ENCODE results near the gene RARA.
"Not testable (repeated sequence)": the region's sequence is repeated elsewhere in the genome, so short reads cannot be mapped to it uniquely, and the experiment has no call there.

RARA gene

DNA sequence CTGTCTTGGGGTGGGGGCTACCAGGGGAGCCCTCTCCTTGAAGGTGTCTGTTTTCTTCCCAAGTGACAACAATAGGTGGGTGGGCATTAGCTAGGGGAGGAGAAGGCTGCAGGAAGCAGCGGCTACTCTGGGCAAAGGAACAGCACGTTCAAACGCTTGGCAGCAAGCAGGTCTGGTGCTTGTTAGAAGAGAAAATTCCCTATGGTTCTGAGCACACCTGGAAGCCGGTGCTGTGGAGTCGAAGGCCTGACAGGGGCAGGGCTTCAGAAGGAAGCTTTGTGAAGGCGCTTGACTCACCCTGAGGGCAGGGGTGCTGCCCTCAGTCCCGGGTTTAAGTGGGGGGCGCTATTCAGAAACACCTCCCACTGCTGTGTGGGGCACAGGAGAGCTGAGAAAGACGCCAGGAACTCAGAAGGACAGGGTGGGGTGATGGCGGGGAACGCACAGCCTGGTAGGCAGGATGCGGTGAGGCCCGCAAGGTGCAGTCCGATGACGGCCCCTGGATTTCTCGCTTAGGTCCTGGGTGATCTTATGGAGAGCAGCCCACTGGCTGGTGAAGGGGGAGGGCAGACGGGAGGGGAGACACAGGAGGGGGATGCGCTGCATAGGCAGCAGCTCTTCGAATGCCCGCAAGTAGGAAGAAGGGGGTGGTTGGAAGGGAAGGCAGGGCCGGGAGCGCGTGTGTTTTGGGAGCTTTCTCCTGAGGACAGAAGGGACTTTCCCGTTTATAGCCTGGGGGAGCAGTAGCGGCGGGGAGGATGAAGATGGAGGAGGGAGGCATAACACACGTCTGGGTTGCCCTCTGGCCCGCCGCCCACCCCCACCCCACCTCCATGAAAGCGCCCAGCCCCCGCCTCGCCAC lies 52.3 kb downstream of the RARA start:
- DNase-seq, result no peak

DNA sequence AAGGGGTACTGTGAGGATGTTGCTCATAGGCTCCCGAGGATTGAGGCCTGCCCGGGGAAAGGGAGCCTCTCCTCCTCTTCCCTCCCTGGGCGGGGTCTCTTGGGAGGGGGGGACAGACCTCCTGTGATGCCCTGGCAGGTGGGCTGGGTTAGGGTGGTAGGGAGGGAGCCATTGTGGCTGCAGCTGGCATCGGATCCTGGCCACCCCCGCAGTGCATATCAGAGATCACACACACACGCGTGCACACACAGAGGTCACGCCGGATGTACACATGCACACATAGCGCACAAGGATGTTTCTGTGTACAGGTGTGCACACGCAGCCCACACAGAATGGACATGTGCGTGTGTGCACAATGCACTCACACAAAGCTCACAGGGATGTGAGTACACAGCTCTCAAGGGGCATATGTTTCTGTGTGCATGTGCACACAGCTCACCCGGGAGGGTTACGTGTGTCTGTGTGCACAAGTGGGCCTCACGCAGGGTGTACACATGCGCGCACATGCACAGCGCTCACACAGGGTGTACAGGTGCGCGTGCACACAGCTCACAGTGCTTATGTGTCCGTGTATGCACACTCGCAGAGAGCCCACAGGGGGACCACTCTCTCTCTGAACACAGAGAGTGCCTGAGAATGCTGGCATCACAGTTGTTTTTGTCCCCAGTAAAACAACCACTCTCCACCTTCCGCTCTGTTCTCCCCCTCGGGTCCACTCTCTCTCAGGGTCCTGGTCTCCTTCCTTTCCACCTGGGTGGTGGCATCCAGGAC lies 53.1 kb downstream of the RARA start:
- DNase-seq, result no peak

DNA sequence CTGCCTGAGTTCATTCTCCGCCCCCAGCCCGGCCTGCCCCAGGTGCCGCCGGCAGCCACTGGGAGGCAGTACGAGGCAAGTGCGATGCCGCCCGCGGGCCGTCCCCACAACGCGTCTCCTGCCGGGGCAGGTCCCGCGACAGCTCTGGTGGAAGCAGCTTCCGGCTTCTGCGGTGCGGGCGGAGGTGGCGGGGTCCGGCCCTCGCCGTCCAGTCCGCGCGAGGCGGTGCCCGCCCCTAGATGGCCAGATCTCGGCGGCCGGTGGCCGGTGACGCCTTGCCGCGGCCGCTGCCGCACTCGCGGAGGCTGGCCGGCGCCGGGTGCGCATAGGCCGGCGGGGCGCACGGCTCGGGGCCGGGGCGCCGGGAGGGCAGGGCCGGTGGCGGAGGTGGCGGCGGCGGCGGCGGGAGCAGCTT lies 53.7 kb downstream of the RARA start:
- peak; percentile 41 for DNase-seq

DNA sequence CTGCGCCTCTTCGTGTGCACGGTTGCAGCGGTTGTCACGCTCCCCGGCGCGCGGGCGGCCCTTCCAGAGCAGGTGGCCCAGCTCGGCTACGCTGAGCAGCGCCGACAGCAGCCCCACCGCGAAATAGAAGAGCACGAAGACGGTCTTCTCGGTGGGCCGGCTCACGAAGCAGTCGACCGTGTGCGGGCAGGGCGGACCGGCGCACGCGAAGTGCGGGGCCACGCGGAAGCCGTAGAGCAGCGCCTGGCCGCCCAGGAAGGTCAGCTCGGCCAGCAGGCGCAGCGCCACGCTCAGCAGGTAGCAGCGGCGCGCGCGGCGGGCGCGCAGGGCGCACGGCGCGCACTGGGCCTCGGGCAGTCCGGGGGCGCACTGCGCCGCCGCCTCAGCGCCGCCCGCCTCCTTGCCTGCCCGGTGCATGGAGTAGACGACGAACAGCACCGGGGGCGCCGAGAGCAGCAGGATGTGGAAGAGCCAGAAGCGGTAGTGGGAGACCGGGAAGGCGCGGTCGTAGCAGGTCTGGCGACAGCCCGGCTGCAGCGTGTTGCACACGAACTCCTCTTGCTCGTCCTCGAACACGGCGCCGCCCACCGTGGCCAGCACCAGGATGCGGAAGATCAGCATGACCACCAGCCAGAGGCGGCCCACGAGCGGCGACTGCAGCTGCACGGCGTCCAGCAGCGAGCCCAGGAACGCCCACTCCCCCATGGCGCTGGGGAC lies 54.3 kb downstream of the RARA start:
- no peak for DNase-seq

DNA sequence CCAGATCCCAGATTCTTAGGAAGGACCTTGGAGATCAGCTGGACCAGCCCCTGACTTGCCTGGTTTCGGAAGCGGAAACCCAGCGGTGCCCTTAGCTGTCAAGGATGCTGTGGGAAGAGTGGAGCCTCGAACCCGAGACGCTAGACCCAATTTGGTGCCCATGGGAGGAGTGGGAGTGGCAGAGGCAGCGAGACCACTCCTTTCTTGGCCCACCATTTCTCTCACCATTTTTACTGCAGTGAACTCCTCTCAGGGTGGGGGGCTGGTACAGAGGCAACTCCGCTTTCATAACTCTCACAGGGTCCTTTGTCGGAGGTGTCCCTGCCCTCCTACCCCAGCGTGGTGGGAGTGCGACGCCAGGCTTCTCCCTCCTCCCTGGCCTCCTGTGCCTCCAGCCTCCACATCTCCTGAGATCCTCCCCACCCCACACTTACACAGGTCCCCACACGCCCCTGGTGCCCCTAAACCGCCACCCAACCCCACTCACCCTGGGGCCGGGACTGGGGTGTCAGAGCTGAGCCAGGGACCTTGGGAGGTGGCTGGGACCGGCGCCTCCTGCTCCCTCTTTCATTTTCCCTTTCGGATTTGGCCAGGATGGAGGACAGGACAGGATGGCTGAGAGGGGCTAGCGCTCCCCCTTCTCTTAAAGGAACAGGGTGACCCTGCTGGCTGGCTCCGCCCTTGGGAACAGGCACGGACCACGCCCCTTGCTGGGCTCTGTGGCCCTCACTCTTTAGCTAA lies 55.3 kb downstream of the RARA start, which contains the start of gene GJD3:
TSS of gene GJD3 (minus strand) at position 617 of the 741 bp plus-strand sequence. CDS start 922 bp downstream, outside the sequence.
- DNase-seq, result no peak

DNA sequence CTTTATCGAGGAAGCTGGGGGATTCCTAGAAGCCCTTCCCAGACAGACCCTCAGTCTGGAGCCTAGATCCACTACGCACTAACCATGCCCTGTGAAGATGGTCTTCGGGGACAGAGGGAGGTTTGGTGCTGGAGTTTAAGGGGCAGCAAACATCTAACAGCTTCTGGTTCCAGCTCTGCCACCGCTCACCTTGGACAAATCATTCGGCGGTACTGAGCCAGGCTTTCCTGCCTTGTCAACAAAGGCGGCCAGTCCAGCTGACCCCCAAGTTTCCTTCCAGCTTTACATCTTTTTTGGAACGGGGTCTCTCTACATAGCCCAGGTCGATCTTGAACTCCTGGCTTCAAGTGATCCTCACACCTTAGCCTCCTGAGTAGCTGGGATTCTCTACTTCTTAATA lies 55.9 kb downstream of the RARA start:
- no peak for DNase-seq

DNA sequence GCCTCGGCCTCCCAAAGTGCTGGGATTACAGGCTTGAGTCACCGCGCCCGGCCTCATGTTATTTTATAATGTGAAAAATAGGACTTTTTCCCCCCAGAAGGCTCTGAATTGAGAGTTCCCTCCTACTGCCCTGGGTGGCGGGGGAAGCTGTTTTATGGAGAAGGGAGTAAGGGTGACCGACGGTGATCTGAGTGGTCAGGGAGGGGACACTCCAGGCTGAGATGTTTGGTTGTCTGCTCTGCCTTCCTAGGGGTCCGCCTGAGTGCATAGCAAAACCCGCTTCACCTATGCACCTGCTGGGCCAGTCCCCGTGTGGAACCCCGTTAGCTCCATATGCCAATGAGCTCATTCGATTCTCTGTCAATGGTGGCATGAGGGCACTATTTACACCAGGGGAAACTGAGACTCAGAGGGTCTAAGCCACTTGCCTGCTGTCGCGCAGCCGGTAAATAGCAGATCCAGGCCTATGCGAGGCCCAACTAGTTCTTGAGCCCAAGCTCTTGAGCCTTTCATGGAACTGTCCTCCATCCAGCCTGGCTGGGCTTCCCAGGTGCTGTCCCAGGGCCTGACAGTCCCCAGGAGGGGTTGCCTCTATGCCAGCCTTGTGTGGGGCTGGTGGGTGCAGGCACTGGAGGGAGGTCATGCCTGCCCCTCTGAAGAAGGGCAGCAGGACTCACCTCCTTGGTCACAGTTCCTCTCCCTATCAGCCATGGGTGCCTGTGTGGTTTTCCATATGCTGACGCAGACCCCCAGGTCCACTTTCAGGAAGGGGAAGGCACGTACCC lies 57.3 kb downstream of the RARA start:
- no peak for DNase-seq

DNA sequence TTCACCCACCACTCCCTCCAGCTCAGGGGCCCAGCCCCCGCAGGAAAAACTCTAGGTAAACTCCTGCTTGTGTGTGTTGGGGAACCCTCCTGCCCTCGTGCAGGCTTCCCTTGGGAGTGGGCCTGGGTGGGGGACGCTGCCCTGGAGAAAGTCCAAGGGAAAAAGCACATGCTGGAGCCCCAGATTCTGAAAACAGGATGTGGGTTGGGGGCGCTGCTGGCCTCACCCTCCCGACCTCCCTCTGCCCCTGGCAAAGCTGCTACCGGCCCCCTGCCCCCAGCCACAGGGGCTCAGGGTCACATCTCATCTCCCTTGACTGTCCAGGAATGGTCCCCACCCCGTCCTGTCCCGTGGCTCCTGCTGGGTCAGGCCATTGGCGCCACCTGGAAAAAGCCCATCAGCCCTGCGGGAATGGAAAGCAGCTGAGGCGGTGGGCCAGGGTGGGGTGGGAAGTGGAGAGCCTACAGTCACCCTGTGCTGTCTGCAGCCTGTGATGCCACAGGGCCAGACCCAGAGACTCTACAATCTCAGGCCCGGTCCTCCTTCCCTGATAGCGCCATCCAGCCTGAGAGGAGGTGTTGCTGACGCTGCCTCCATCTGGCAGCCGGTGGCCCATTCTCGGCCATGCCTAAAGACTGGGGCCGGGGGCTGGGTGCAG lies 58.0 kb downstream of the RARA start:
- no peak for DNase-seq

DNA sequence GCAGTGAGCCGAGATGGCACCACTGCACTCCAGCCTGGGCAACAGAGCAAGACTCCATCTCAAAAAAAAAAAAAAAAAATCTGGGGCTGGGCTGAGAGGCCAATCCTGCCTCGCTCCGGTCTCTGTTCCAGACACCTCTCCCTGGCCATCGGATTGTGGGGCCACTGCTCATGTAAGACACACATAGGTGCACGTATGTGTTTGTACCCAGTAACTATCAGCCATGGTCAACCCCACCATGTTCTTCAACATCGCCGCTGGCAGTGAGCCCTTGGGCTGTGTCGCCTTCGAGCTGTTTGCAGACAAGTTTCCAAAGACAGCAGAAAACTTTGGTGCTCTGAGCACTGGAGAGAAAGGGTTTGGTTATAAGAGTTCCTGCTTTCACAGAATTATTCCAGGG lies 58.7 kb downstream of the RARA start:
- DNase-seq, result not testable (repeated sequence)

DNA sequence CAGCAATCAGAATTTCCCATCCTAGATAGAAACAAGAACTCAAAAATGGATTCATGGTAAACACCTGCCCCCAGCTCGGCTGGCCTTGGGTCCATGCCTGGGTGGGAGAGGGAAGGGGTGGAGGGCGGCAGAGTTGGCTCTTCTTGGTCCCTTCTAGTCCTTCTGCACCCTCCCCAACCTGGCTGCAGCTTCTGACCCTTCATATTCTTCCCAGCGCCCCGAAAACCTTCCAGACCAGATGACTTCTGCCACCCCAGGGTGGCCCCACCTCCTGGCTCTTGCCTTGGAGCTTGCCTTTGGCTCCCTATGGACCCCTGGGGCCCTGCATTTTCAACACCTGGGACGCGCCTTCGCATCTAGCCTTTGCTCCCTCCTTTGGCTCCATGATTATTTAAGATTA lies 60.9 kb downstream of the RARA start:
- DNase-seq, result no peak

DNA sequence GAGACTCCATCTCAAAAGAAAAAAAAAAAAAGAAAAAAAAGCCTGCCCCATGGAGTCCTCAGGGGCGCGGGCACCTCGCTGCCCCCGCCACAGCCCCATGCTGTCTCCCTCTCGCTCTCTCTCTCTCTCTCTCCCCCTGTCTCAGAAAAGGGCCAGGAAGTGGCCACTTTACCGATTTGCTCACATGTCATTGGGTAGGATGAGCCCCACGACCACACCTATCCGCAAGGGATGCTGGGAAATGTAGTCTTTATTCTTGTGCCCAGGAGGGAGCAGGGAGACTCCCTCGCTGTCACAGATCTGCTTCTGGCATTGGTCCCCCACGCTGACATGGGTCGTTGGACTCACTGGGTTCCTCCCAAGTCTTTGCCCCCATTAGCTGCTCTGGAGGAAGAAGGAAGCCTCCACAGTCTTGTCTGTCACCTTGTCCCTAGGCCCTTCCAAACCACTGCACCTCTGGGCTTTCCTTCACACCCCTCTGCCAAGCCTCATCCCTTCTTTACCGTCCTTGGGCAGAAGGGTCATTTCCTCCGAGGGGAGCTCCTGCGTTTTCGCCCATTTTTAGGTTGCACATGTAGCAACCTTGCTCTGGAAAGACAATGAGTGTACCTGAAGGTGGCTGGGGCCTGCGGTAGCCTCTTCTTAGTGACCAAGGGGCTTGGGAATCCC lies 62.4 kb downstream of the RARA start:
- DNase-seq, result no peak

DNA sequence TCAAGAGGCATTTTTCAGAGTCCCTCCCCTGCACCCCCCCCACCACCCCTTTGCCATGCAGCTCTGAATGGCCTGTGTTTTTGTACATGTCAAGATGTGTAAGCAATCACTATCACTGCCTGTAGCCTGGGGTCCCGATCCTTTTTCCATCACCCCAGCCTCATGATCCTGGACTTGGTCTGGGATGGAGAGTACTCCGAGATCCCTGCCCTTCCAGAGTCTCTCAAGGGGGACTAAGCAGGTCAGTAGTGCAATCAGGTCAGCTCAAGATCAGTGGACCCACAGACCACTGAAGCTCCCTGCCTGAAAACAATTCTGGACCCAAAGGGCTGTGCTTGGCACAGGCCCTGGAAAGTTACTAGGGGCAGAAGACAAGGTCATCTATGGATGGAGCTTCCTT lies 63.1 kb downstream of the RARA start:
- DNase-seq, result no peak

DNA sequence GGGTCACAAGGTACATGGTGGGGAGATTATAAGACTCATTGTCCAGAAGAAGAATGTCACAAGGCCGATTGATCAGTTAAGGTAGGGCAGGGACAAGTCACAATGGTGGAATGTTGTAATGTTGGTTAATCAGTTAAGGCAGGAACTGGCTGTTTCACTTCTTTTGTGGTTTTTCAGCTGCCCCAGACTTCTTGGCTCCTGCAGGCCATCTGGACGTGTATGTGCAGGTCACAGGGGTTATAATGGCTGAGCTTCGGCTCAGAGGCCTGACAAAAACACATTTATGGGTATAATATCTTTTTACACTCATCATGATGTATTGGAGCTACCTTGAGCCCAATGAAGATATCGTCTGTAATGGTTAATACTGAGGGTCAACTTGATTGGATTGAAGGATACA lies 63.7 kb downstream of the RARA start:
- DNase-seq, result not testable (repeated sequence)

DNA sequence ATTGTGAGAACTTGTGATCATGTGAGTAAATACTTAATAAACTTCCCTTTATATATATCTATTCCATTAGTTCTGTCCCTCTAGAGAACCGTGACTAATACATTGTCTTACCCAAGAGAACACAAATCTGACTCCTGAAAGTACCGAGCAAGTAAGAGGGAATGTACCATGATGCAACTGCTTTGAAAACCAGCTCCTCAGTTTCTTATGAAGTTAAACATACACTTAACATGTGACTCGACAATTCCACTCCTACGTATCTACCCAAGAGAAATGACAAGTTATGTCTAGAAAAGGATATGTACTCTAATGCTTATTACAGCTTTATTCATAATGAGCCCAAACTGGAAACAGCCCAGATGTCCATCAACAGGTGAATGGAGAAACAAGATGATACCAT lies 64.3 kb downstream of the RARA start:
- DNase-seq, result no peak

DNA sequence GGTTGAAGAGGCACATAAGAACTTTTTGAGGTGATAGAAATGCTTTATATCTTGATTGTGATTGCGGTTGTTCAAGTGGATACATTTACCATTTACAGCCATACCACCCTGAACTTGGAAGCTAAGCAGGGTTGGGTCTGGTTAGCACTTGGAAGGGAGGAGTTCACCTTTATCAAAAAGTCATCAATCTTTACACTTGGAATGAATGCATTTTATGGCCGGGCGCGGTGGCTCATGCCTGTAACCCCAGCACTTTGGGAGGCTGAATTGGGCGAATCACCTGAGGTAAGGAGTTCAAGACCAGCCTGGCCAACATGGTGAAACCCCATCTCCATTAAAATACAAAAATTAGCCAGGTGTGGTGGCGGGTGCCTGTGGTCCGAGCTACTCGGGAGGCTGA lies 65.0 kb downstream of the RARA start:
- no peak for DNase-seq

DNA sequence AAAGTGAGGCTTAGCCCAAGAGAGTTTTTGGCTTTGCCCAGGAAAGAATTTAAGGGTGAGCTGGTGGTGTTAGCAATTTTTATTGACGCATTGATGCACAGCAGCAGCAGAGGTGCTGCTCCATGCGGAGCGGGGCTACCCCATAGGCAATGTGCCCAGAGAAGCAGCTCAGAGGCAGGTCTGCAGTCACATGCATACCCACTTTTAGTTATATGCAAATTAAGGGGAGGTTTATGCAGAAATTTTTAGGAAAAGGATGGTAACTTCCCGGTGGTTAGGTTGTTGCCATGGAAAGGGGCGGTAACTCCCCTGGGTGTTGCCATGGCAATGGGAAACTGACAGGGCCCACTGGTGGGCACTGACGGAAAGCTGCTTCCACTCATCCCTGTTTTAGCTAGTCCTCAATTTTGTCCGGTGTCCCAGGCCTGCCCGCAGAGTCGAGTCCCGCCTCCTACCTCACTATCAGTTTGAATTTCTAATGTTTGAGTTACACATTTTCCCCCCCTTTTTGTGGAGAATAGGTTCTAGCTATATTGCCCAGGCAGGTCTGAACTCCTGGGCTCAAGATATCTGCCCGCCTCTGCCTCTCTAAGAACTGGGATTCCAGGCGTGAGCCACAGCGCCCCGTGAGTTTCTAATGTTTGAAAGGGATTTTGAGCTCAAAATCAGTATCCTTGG lies 66.0 kb downstream of the RARA start:
- DNase-seq, result no peak

DNA sequence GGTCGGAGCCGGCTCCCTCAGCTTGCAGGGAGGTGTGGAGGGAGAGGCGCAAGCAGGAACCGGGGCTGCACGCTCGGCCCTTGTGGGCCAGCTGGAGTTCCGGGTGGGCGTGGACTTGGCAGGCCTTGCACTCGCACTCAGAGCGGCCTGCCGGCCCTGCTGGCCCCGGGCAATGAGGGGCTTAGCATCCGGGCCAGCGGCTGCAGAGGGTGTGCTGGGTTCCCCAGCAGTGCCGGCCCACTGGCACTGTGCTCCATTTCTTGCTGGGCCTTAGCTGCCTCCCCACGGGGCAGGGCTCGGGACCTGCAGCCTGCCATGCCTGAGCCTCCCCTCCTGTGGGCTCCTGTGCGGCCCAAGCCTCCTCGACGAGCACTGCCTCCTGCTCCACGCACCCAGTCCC lies 66.8 kb downstream of the RARA start:
- not testable (repeated sequence) for DNase-seq

DNA sequence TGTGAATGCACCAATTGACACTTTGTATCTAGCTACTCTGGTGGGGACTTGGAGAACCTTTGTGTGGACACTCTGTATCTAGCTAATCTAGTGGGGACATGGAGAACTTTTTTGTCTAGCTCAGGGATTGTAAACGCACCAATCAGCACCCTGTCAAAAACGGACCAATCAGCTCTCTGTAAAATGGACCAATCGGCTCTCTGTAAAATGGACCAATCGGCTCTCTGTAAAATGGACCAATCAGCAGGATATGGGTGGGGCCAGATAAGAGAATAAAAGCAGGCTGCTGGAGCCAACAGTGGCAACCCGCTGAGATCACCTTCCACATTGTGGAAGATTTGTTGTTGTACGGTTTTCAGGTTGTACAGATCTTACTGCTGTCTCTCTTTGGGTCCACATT lies 67.6 kb downstream of the RARA start:
- DNase-seq, result not testable (repeated sequence)

DNA sequence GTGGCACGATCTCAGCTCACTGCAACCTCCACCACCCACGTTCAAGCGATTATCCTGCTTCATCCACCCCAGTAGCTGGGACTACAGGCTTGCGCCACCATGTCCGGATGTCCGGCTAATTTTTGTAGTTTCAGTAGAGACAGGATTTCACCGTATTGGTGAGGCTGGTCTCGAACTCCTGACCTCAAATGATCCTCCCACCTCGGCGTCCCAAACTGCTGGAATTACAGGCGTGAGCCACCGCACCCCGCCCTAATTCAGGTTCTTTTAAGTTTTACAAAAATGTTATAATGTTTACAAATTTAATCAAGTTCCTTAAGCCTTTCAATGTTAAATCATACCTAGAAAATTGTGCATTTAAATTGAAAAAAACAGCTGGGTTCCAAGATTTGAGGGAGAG lies 68.9 kb downstream of the RARA start:
- no peak for DNase-seq

DNA sequence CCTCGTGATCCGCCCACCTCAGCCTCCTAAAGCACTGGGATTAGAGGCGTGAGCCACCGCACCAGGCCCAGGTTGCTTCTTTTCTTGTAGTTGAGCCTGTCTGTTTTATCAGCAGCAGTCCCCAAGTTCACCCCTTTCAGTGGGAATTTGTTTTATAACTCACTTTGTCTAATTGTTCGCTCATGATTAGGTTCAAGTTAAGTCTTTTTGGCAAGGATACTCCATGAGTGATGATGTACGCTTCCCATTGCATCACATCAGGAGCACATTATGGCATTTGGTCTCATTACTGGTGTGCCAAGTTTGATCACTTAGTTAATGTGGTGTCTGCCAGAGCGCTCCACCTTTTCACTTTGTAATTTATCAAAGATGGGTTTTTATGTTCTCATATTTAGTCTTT lies 70.0 kb downstream of the RARA start:
- no peak for DNase-seq
